K562 (cell line): ENCODE data around the gene TEX28. TPM values are rescaled to one million over a fixed set of nuclear protein-coding genes. Genes with fewer than 3 reads are reported as not detected.

Source experiments
- ATAC-seq: fragments of 200-7000 bp; cut with Tn5 transposase; 3 replicates; pipeline ENCODE4 v1.9.1; 2020; ENCODE audit warnings: moderate library complexity
- BruUV-seq: library from RNA; stranded (reverse); fragments of 400-500 nt; replicated peaks from 2 replicates; lab custom pipeline; 2021; lab: Mats Ljungman, UMichigan
- CTCF ChIA-PET: fragments of 300-600 bp; formaldehyde crosslinking; extraction: SDS; loops from one replicate; lab custom pipeline; 2021; ENCODE audit warnings: low intra/inter-chr PET ratio; lab: Yijun Ruan, JAX
- POLR2A ChIA-PET: fragments of 300-600, 350-650 bp; sonication (Branson Sonifier 250); formaldehyde crosslinking; extraction: SDS; loops from one replicate; lab custom pipeline; 2021; ENCODE audit warnings: antibody characterized with exemption, inconsistent platforms; lab: Yijun Ruan, JAX
- DNase-seq, 4 experiments: peaks; one replicate each; pipeline versions ENCODE4 v3.0.0 to v3.0.0-alpha.2; 2011 to 2018; ENCODE audit warnings: low spot score in 3 of 4, mixed read lengths in 3 of 4; ENCODE audit errors: extremely low read depth in 1 of 4
- FAIRE-seq: peaks from 2 replicates; lab custom pipeline; 2011; peaks lifted over from hg19 to GRCh38; lab: Jason Lieb, UNC
- H2AFZ ChIP-seq: 2 replicates; pipeline ENCODE4 v1.6.0; 2011; ENCODE audit warnings: low read depth, low read length, control low read depth, inconsistent platforms
- H3K27ac ChIP-seq: fragments of 200-600 bp; 3 replicates; pipeline ENCODE4 v1.8.0; 2011; ENCODE audit warnings: low read depth, mild to moderate bottlenecking, control low read depth, inconsistent platforms, low read length, moderate library complexity, mixed read lengths; ENCODE audit errors: extremely low read depth
- H3K27me3 ChIP-seq, 2 experiments: fragments of 300-600 bp in 1 of 2; 2 replicates in 1 of 2; 3 replicates in 1 of 2; pipeline versions ENCODE4 v1.6.0 to v1.8.0; 2011; ENCODE audit warnings: inconsistent platforms in 2 of 2, low read length in 2 of 2, mild to moderate bottlenecking in 1 of 2, mixed read lengths in 1 of 2, moderate library complexity in 1 of 2; ENCODE audit not compliant: control insufficient read depth in 2 of 2, insufficient read depth in 2 of 2
- H3K36me3 ChIP-seq: fragments of 300-600 bp; 3 replicates; pipeline ENCODE4 v1.8.0; 2011; ENCODE audit warnings: mild to moderate bottlenecking, low read length, inconsistent platforms; ENCODE audit not compliant: control insufficient read depth, insufficient read depth
- H3K4me1 ChIP-seq, 2 experiments: fragments of 200-600 bp in 1 of 2; replicated peaks in 1 of 2; 2 replicates in 1 of 2; 3 replicates in 1 of 2; pipeline versions ENCODE4 v1.5.1 to v1.8.0; 2011; ENCODE audit warnings: inconsistent platforms in 2 of 2, low read length in 2 of 2, mild to moderate bottlenecking in 1 of 2, mixed read lengths in 1 of 2, moderate library complexity in 1 of 2; ENCODE audit not compliant: control insufficient read depth in 2 of 2, insufficient read depth in 2 of 2
- H3K4me2 ChIP-seq: 2 replicates; pipeline ENCODE4 v1.6.1; 2011; ENCODE audit warnings: low read length, control low read depth, inconsistent platforms, mixed read lengths; ENCODE audit not compliant: insufficient read depth
- H3K4me3 ChIP-seq: fragments of 200-600 bp; sonication (generic), shearing (Covaris generic); 2 replicates; pipeline ENCODE4 v1.5.1; 2016; ENCODE audit warnings: control low read depth, inconsistent platforms
- H3K79me2 ChIP-seq: fragments of 200-600 bp; 3 replicates; pipeline ENCODE4 v1.8.0; 2011; ENCODE audit warnings: low read length, inconsistent platforms; ENCODE audit not compliant: control insufficient read depth, insufficient read depth
- H3K9ac ChIP-seq, 2 experiments: 2 replicates each; pipeline versions ENCODE4 v1.6.0 to v1.6.1; 2011; ENCODE audit warnings: low read depth in 2 of 2, low read length in 2 of 2, control low read depth in 1 of 2, inconsistent platforms in 1 of 2, mild to moderate bottlenecking in 1 of 2, mixed read lengths in 1 of 2; ENCODE audit not compliant: insufficient read depth in 1 of 2
- H3K9me1 ChIP-seq: one replicate; pipeline ENCODE4 v1.6.0; 2011; ENCODE audit warnings: inconsistent platforms, mild to moderate bottlenecking, low read length, moderate library complexity; ENCODE audit not compliant: control insufficient read depth, insufficient read depth
- H3K9me3 ChIP-seq: replicated peaks from 2 replicates; pipeline ENCODE4 v1.5.1; 2011; ENCODE audit warnings: low read depth, low read length, inconsistent platforms; ENCODE audit not compliant: control insufficient read depth, insufficient read depth
- H4K20me1 ChIP-seq: replicated peaks from 2 replicates; pipeline ENCODE4 v1.6.1; 2011; ENCODE audit warnings: low read length, inconsistent platforms, mixed read lengths; ENCODE audit not compliant: control insufficient read depth, insufficient read depth
- BRF1 ChIP-seq: IDR thresholded peaks from 3 replicates; pipeline ENCODE4 v1.6.1; 2011; ENCODE audit warnings: borderline replicate concordance, mild to moderate bottlenecking; ENCODE audit not compliant: insufficient read length; ENCODE audit errors: extremely low read depth
- CBX2 ChIP-seq: fragments of 200-600 bp; sonication (generic); IDR thresholded peaks from one replicate; pipeline ENCODE4 v1.6.1; 2012; ENCODE audit warnings: mild to moderate bottlenecking, low read length, inconsistent platforms; ENCODE audit not compliant: insufficient read depth, poor library complexity, severe bottlenecking
- PYGO2 ChIP-seq: fragments of 450-650 bp; IDR thresholded peaks from 2 replicates; pipeline ENCODE4 v1.6.1; 2016; ENCODE audit warnings: mild to moderate bottlenecking, missing genetic modification characterization, moderate library complexity, missing compliant biosample characterization
- RCOR1 ChIP-seq, 2 experiments: IDR thresholded peaks; 2 replicates each; pipeline ENCODE4 v1.6.1; 2012; ENCODE audit warnings: low read depth in 2 of 2, low read length in 2 of 2, borderline replicate concordance in 1 of 2, improper control_type of control experiment in 1 of 2
- SMARCA5 ChIP-seq: fragments of 450-650 bp; IDR thresholded peaks from 2 replicates; pipeline ENCODE4 v1.6.1; 2016
- TBL1XR1 ChIP-seq, 2 experiments: IDR thresholded peaks; 2 replicates each; pipeline ENCODE4 v1.6.1; 2012; ENCODE audit warnings: improper control_type of control experiment in 2 of 2, low read length in 2 of 2, mild to moderate bottlenecking in 1 of 2
- ZNF232 ChIP-seq: sonication (generic); formaldehyde crosslinking; IDR thresholded peaks from 2 replicates; pipeline ENCODE4 v1.8.0; 2022; ENCODE audit warnings: mild to moderate bottlenecking, missing genetic modification reagents
- WGBS: fragments of 100-300 bp; shearing (Covaris generic); methylation state at CpG from one replicate; pipeline ENCODE4 v1.1.6; 2016; ENCODE audit warnings: low coverage, mixed read lengths; ENCODE audit not compliant: insufficient coverage; ENCODE audit errors: missing lambda C conversion rate; 5-methylcytosine and 5-hydroxymethylcytosine counted together
- in situ Hi-C: fragments of 300-500 bp; cut with MboI; formaldehyde crosslinking; loops from 4 replicates; pipeline ENCODE4 v1.15.0; 2018; ENCODE audit warnings: inconsistent platforms, mixed read lengths
- intact Hi-C: fragments of 100-400 bp; cut with micrococcal nuclease; formaldehyde crosslinking; loops from 2 replicates; pipeline ENCODE4 v1.14.2; 2022
- polyA plus RNA-seq, 8 experiments: library from polyadenylated mRNA; depleted of rRNA in 4 of 8; stranded (reverse) in 5 of 8; unstranded in 3 of 8; fragments of >200 nt; fragmentation: Nextera tagmentation in 2 of 8; fragmentation: Illumina TruSeq in 1 of 8; extraction: Ambion mirVana in 2 of 8; extraction: Trizol in 1 of 8; gene quantifications; 2 replicates each; pipeline versions ENCODE4 v1.2.1 to v1.2.3, GENCODE V29; 2011 to 2014; ENCODE audit warnings: inconsistent platforms in 1 of 8, missing spikeins in 1 of 8
- total RNA-seq, 7 experiments: library from RNA; depleted of rRNA in 6 of 7; stranded (reverse); fragments of >200 nt in 6 of 7; fragmentation: Illumina TruSeq in 2 of 7; extraction: Trizol in 2 of 7; gene quantifications; 2 replicates each; pipeline versions ENCODE4 v1.2.1 to v1.2.3, GENCODE V29; 2011 to 2021; ENCODE audit warnings: low replicate concordance in 1 of 7
- TF ChIP-seq, protein P1 (sequence below): fragments of 250-450 bp; sonication (Bioruptor Pico); IDR thresholded peaks from 2 replicates; pipeline ENCODE4 v1.8.0; 2021; ENCODE audit warnings: borderline replicate concordance, mild to moderate bottlenecking, moderate library complexity; ENCODE audit not compliant: poor library complexity, severe bottlenecking
- TF ChIP-seq, protein P2 (sequence below): sonication (generic); formaldehyde crosslinking; IDR thresholded peaks from 2 replicates; pipeline ENCODE4 v1.9.0; 2022; ENCODE audit warnings: mild to moderate bottlenecking, missing genetic modification reagents

TEX28 gene
- total and polyA plus RNA-seq, 9 of the 15 experiments (the other 6 are each of a cell fraction or from before 2014, with no cell fraction given) = not detected

DNA sequence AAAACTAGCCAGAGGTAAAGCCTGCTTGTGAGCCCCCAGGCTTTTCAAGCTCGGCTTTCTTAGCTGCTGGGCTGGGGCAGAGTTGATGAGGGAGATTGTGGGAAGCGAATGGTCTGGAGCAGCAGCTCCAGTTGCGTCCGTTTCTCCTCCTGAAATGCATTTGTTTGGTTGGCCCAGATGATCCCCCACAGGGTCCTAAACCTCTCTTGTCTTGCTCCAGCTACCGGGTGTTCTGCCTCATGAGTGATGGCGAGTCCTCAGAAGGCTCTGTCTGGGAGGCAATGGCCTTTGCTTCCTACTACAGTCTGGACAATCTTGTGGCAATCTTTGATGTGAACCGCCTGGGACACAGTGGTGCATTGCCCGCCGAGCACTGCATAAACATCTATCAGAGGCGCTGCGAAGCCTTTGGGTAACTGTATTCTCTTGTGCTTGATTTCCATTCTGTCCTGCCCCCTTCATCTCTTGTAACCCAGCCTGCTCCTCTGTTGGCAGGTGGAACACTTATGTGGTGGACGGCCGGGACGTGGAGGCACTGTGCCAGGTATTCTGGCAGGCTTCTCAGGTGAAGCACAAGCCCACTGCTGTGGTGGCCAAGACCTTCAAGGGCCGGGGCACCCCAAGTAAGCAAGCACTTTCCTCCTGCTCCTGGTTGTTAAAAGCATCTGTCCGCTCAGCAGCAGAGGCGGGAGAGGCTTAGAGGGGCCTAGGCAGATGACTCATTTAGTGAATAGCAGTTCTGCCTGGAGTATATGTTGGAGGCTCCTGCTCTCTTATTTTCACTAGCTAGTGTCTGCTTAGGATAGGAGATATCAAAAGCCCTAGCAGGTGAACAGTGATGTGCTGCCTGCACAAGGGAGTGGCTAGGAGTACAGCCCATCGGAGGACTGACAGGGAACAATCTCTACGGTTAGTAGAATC is 16.0 kb upstream of the TEX28 start (continued):
- TF ChIP-seq, protein P1, sequence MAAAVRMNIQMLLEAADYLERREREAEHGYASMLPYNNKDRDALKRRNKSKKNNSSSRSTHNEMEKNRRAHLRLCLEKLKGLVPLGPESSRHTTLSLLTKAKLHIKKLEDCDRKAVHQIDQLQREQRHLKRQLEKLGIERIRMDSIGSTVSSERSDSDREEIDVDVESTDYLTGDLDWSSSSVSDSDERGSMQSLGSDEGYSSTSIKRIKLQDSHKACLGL (CRISPR knock-in tag) = no peak
- no peak for TF ChIP-seq PYGO2 (tag)
- TF ChIP-seq CBX2 = no peak
- TF ChIP-seq, all 486 proteins: peak for 2

DNA sequence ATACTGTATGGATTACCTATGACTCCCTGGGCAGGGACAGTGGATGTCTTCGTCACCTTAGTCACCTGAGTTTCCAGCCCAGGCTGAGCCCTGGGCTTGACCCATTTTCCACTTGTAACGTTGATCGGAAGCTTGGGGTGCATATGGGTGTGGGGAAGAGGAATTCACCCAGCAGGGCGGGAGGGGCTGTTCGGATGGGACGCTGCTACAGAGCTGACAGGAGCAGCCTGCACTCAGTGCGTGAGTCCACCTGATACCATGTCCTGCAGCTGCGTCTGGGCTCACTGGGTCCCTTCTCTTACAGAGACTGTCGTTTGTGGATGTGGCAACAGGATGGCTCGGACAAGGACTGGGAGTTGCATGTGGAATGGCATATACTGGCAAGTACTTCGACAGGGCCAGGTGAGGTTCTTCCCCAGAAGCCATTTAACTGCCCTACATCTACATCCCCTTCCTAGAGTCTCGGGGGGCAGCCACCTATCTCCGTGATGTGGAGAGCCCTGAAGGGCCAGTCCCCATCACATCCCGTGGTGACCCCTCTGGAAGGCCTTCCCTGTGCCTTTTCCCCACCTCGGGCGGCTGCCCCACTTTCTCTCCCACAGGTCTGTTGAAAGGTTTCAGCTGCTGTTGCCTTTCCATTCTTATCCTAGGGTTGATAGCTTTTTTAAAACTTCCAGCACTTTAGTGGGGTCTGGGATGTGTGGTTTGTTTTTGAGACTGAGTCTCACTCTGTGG is 14.3 kb upstream of the TEX28 start:
- no peaks in the 10 kb centered on the region for H3K9me1 ChIP-seq
- BruUV-seq = no TSS peak
- in situ Hi-C loops (loop anchor here (25.0 kb wide), 1 partner anchor 97 kb away; the partner anchor contains the start of gene OPN1MW2), intact Hi-C loops (no loop called here)
- H2AFZ ChIP-seq = peak overlapping the region; percentile 51; the same call in 1 of the 2 replicates
- no peak overlapping the region for H3K4me3 ChIP-seq
- no peaks in the 10 kb centered on the region for H3K36me3 ChIP-seq
- H3K79me2 ChIP-seq = no peaks in the 10 kb centered on the region
- H3K9me3 ChIP-seq = no peaks in the 10 kb centered on the region
- DNase-seq (no peak), ATAC-seq (no peak), FAIRE-seq (no peak)
- WGBS = 43% methylated on average over 11 of the region's 16 CpGs
- CTCF ChIA-PET = no interaction called here
- peaks cover 2 to 3% of the 10 kb centered on the region in 2 experiments; a peak in 3 of 5 replicates for H3K4me1 ChIP-seq
- H3K9ac ChIP-seq = 0 out of 4 replicates have a peak overlapping the region, but pooled peaks of 1 of the 2 experiments have one; percentile 32
- no peak overlapping the region for H3K27ac ChIP-seq
- POLR2A ChIA-PET = interaction anchor here (1.2 to 1.5 kb wide), 2 partner anchors 11 to 89 kb away, joined by 3 to 5 read pairs; no protein-coding TSS in a partner anchor
- H3K27me3 ChIP-seq = no peaks in the 10 kb centered on the region
- TF ChIP-seq TBL1XR1 (IDR thresholded peaks at IDR 0.05; ENCODE audit: low read length in 2 of 2) = no peak
- no peak for TF ChIP-seq BRF1
- no peak for TF ChIP-seq ZNF232
- no peak for TF ChIP-seq RCOR1 (IDR thresholded peaks at IDR 0.05; ENCODE audit: borderline replicate concordance in 1 of 2, low read depth in 2 of 2, low read length in 2 of 2)
- TF ChIP-seq, protein P2, sequence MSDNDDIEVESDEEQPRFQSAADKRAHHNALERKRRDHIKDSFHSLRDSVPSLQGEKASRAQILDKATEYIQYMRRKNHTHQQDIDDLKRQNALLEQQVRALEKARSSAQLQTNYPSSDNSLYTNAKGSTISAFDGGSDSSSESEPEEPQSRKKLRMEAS = no peak
- no peak for TF ChIP-seq SMARCA5
- H3K4me2 ChIP-seq = no peak overlapping the region
- H4K20me1 ChIP-seq = no peaks in the 10 kb centered on the region
